ENCODE results near the gene UPB1.

Gene UPB1

GRCh38 chr22:24507716-24508115 lies 12.6 kb downstream of the UPB1 start:
- Histone ChIP-seq H3K4me3 (ENCODE audit: low read length, poor library complexity, severe bottlenecking) (no peak overlapping the region), H3K36me3 (ENCODE audit: insufficient read depth, low read length) (no peaks in the 10 kb centered on the region), H4K20me1 (ENCODE audit: insufficient read depth, low read length, poor library complexity, severe bottlenecking) (no peaks in the 10 kb centered on the region), H3K27me3 (ENCODE audit: insufficient read depth, low read length, poor library complexity, severe bottlenecking) (no peaks in the 10 kb centered on the region), H3K9me2 (replicated peaks; ENCODE audit: low read depth, low read length) (no peaks in the 10 kb centered on the region), H3K4me1 (ENCODE audit: insufficient read depth, low read length, poor library complexity, severe bottlenecking) (peaks cover 70% of the 10 kb centered on the region), H3K9me3 (ENCODE audit: insufficient read depth, low read depth, low read length) (no peaks in the 10 kb centered on the region), H3K79me2 (ENCODE audit: insufficient read depth, low read length) (no peaks in the 10 kb centered on the region), H3K4me2 (ENCODE audit: low read depth, low read length, poor library complexity, severe bottlenecking) (no peak overlapping the region), H2AFZ (ENCODE audit: low read length) (no peak overlapping the region), H3K9ac (ENCODE audit: low read depth, low read length, poor library complexity, severe bottlenecking) (no peak overlapping the region), H3F3A (ENCODE audit: low read depth) (peaks cover 9% of the 10 kb centered on the region; the same call in 1 of the 2 replicates)
- TF ChIP-seq EZH2phosphoT487 (IDR thresholded peaks at IDR 0.05; ENCODE audit: borderline replicate concordance) (no peak), CTCF (conservative IDR thresholded peaks at IDR 0.05; ENCODE audit: low read length) (no peak)

- Histone ChIP-seq H3K4me2 (ENCODE audit: low read depth, low read length, poor library complexity, severe bottlenecking) (peak overlapping the region; percentile 66), H2AFZ (ENCODE audit: low read length) (peak overlapping the region; percentile 51; the same call in 1 of the 2 replicates), H3K9me2 (replicated peaks; ENCODE audit: low read depth, low read length) (no peaks in the 10 kb centered on the region), H3K79me2 (ENCODE audit: insufficient read depth, low read length) (no peaks in the 10 kb centered on the region), H3K9ac (ENCODE audit: low read depth, low read length, poor library complexity, severe bottlenecking) (peak overlapping the region; percentile 45), H3K4me3 (ENCODE audit: low read length, poor library complexity, severe bottlenecking) (peak overlapping the region; percentile 45), H3K36me3 (ENCODE audit: insufficient read depth, low read length) (no peaks in the 10 kb centered on the region), H3K9me3 (ENCODE audit: insufficient read depth, low read depth, low read length) (no peaks in the 10 kb centered on the region), H4K20me1 (ENCODE audit: insufficient read depth, low read length, poor library complexity, severe bottlenecking) (no peaks in the 10 kb centered on the region), H3K27me3 (ENCODE audit: insufficient read depth, low read length, poor library complexity, severe bottlenecking) (no peaks in the 10 kb centered on the region), H3F3A (ENCODE audit: low read depth) (peaks cover 9% of the 10 kb centered on the region; the same call in 1 of the 2 replicates), H3K4me1 (ENCODE audit: insufficient read depth, low read length, poor library complexity, severe bottlenecking) (peaks cover 46% of the 10 kb centered on the region)
- no peak for TF ChIP-seq EZH2phosphoT487 (IDR thresholded peaks at IDR 0.05; ENCODE audit: borderline replicate concordance)
- no peak for TF ChIP-seq CTCF (conservative IDR thresholded peaks at IDR 0.05; ENCODE audit: low read length)
These were observed 15.8 kb downstream of the UPB1 start for GRCh38 chr22:24510637-24511625.

GRCh38 chr22:24512043-24512442 lies 16.9 kb downstream of the UPB1 start:
- H3K4me2 ChIP-seq (ENCODE audit: low read depth, low read length, poor library complexity, severe bottlenecking): peak overlapping the region; percentile 33
- H3K9me3 ChIP-seq (ENCODE audit: insufficient read depth, low read depth, low read length): no peaks in the 10 kb centered on the region
- peak overlapping the region; percentile 45 for H3K9ac ChIP-seq (ENCODE audit: low read depth, low read length, poor library complexity, severe bottlenecking)
- no peaks in the 10 kb centered on the region for H3K79me2 ChIP-seq (ENCODE audit: insufficient read depth, low read length)
- no peak overlapping the region for H3K4me3 ChIP-seq (ENCODE audit: low read length, poor library complexity, severe bottlenecking)
- no peaks in the 10 kb centered on the region for H3K36me3 ChIP-seq (ENCODE audit: insufficient read depth, low read length)
- H3K4me1 ChIP-seq (ENCODE audit: insufficient read depth, low read length, poor library complexity, severe bottlenecking): peaks cover 40% of the 10 kb centered on the region
- peaks cover 9% of the 10 kb centered on the region; the same call in 1 of the 2 replicates for H3F3A ChIP-seq (ENCODE audit: low read depth)
- no peaks in the 10 kb centered on the region for H3K9me2 ChIP-seq (replicated peaks; ENCODE audit: low read depth, low read length)
- no peak for TF ChIP-seq EZH2phosphoT487 (IDR thresholded peaks at IDR 0.05; ENCODE audit: borderline replicate concordance)
- TF ChIP-seq CTCF (conservative IDR thresholded peaks at IDR 0.05; ENCODE audit: low read length): no peak
- no peak overlapping the region for H2AFZ ChIP-seq (ENCODE audit: low read length)
- H4K20me1 ChIP-seq (ENCODE audit: insufficient read depth, low read length, poor library complexity, severe bottlenecking): no peaks in the 10 kb centered on the region
- H3K27me3 ChIP-seq (ENCODE audit: insufficient read depth, low read length, poor library complexity, severe bottlenecking): no peaks in the 10 kb centered on the region
